HAP-1 (cell line): ENCODE data around the gene DLG2.

Experiments
- DNase-seq, 2 experiments: peaks; one replicate each; pipeline ENCODE4 v3.0.0-alpha.2; 2016 to 2020; ENCODE audit warnings: low spot score in 2 of 2
- H3K27me3 ChIP-seq: fragments of 250-450 bp; sonication (Bioruptor Pico); 2 replicates; pipeline ENCODE4 v1.5.1; 2020; ENCODE audit warnings: low read depth, mild to moderate bottlenecking, moderate library complexity
- H3K36me3 ChIP-seq: fragments of 250-450 bp; sonication (Bioruptor Pico); replicated peaks from 2 replicates; pipeline ENCODE4 v1.5.1; 2020; ENCODE audit warnings: mild to moderate bottlenecking
- H3K4me1 ChIP-seq: fragments of 250-450 bp; sonication (Bioruptor Pico); 2 replicates; pipeline ENCODE4 v1.5.1; 2020; ENCODE audit warnings: mild to moderate bottlenecking
- H3K4me3 ChIP-seq: fragments of 250-450 bp; sonication (Bioruptor Pico); 2 replicates; pipeline ENCODE4 v1.5.1; 2020; ENCODE audit warnings: mild to moderate bottlenecking, moderate library complexity
- H3K9me3 ChIP-seq: fragments of 250-450 bp; sonication (Bioruptor Pico); 2 replicates; pipeline ENCODE4 v1.5.1; 2020; ENCODE audit warnings: mild to moderate bottlenecking, moderate library complexity
- in situ Hi-C: fragments of 300-500 bp; cut with MboI; formaldehyde crosslinking; loops from 3 replicates; pipeline ENCODE4 v1.14.3; 2020; ENCODE audit warnings: low sequenced_read_pairs, inconsistent platforms, mixed read lengths

DLG2 gene

GRCh38 chr11:83409891-83410290 lies 2217.3 kb downstream of the DLG2 start:
- in situ Hi-C loops, result no loop called here
- Histone ChIP-seq H3K4me1 (no peaks in the 10 kb centered on the region), H3K9me3 (no peaks in the 10 kb centered on the region), H3K4me3 (no peak overlapping the region), H3K27me3 (no peaks in the 10 kb centered on the region), H3K36me3 (no peaks in the 10 kb centered on the region)
- no peak for DNase-seq

GRCh38 chr11:83409476-83409875 lies 2217.7 kb downstream of the DLG2 start:
- in situ Hi-C loops, result no loop called here
- Histone ChIP-seq H3K36me3 (no peaks in the 10 kb centered on the region), H3K9me3 (no peaks in the 10 kb centered on the region), H3K4me1 (peaks cover 1% of the 10 kb centered on the region; the same call in 1 of the 2 replicates), H3K4me3 (no peak overlapping the region), H3K27me3 (no peaks in the 10 kb centered on the region)
- DNase-seq, result no peak

DNA sequence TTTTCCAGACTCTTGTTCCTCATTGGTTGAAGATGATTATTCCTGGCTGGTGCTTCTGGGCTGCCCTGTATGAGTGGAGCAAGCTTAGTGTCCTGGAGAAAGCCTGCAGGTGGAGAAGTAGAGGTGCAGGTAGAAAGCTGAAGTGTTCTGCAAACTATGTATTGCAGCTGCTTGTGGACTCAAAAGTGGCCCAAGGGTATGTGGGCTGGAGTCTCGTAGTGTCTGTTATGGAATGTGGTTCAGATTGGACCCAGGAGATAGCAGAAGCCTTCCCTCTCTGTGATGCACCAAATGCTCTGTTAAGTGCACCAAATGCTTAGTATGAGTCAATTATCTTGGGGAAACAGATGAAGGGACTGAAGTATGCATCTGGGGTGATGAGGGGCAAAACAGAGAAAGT lies 2218.2 kb downstream of the DLG2 start:
- Histone ChIP-seq H3K4me3 (no peak overlapping the region), H3K9me3 (no peaks in the 10 kb centered on the region), H3K4me1 (peaks cover 5% of the 10 kb centered on the region), H3K36me3 (no peaks in the 10 kb centered on the region), H3K27me3 (no peaks in the 10 kb centered on the region)
- in situ Hi-C loops, result no loop called here
- DNase-seq, result no peak
